ENCODE measurements around the gene BTBD10. TPM values are rescaled to one million over a fixed set of nuclear protein-coding genes. Genes with fewer than 3 reads are reported as not detected.

BTBD10 gene
- total and polyA plus RNA-seq, 2 of the 13 experiments (the other 11 are each of a cell fraction or from before 2014, with no cell fraction given), result 9.8 to 26.6 TPM

- TF ChIP-seq RBFOX2 (IDR thresholded peaks at IDR 0.05; ENCODE audit: low read depth, low read length) (peak; percentile 95), TMF1 (CRISPR knock-in tag; IDR thresholded peaks at IDR 0.05; ENCODE audit: low read depth) (peak; percentile 49; the same call in 1 of the 2 replicates), ZBTB46 (CRISPR knock-in tag; IDR thresholded peaks at IDR 0.05; ENCODE audit: borderline replicate concordance) (peak; percentile 78; the same call in 1 of the 2 replicates), ZNF383 (CRISPR knock-in tag; IDR thresholded peaks at IDR 0.05; ENCODE audit: borderline replicate concordance) (no peak), ZNF18 (CRISPR knock-in tag; IDR thresholded peaks at IDR 0.05; ENCODE audit: insufficient replicate concordance) (peak; percentile 52), SP140L (CRISPR knock-in tag; IDR thresholded peaks at IDR 0.05; ENCODE audit: borderline replicate concordance) (0 out of 2 replicates have a peak, but pooled peaks have one; percentile 94), ELK4 (CRISPR knock-in tag; IDR thresholded peaks at IDR 0.05; ENCODE audit: borderline replicate concordance) (no peak), SNAPC4 (CRISPR knock-in tag; IDR thresholded peaks at IDR 0.05) (no peak), NR2F1 (CRISPR knock-in tag; IDR thresholded peaks at IDR 0.05) (no peak), ZSCAN29 (CRISPR knock-in tag; conservative IDR thresholded peaks at IDR 0.05) (no peak; the same call in 1 of the 2 replicates), ZNF891 (CRISPR knock-in tag; IDR thresholded peaks at IDR 0.05) (0 out of 2 replicates have a peak, but pooled peaks have one; percentile 36), SRF (IDR thresholded peaks at IDR 0.05; ENCODE audit: low read depth, low read length) (no peak), AHR (CRISPR knock-in tag; IDR thresholded peaks at IDR 0.05) (0 out of 2 replicates have a peak, but pooled peaks have one; percentile 66), ZBTB44 (CRISPR knock-in tag; IDR thresholded peaks at IDR 0.05) (no peak), HOXA3 (CRISPR knock-in tag; IDR thresholded peaks at IDR 0.05) (peak; percentile 74), KDM6A (CRISPR knock-in tag; IDR thresholded peaks at IDR 0.05; ENCODE audit: low read depth) (no peak)
Observed at GRCh38 chr11:13462901-13463778, at the start of gene BTBD10 (continued).

Measured in HepG2 (cell line).